GM21619 (cell line): ENCODE results near the gene ACTN1.

Experiments used
- ATAC-seq: cut with Tn5 transposase; IDR thresholded peaks from one replicate; pipeline ENCODE4 v1.9.1; 2021; ENCODE audit not compliant: unreplicated experiment

The ACTN1 gene

DNA sequence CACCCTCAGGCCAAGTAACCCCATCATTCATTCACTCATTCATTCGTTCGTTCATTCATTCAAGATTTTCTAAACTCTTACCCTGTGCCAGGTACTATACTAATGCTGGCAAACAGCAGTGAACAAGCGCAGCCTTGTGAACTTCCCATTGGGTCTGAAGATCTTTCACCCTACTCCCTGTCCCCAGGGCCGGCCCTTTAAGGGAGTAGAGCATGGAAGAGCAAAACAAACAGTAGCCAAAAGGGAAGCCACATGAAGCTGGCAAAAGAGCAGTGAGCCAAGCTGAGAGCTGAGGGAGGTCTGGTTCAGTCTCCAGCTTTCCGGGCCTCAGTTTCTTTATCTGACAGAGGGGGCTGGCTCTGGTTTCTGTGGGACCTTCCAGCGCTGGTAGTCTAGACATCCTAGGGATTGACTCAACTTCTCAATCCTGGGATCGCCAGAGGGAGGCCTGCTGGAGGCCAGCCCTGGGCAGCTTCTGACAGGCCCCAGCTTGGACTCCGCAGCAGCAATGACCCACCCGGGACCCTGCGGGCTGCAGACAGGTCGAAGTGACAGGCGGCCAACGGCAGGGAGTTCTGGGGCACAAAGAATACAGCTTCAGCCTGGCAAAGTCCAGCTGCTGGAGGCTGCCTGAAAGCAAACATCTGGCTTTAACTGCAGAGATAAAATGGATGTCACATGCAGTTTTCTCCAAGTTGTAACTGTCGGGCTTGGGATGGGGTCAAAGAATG is 27.1 kb downstream of the ACTN1 start:
- ATAC-seq = no peak

DNA sequence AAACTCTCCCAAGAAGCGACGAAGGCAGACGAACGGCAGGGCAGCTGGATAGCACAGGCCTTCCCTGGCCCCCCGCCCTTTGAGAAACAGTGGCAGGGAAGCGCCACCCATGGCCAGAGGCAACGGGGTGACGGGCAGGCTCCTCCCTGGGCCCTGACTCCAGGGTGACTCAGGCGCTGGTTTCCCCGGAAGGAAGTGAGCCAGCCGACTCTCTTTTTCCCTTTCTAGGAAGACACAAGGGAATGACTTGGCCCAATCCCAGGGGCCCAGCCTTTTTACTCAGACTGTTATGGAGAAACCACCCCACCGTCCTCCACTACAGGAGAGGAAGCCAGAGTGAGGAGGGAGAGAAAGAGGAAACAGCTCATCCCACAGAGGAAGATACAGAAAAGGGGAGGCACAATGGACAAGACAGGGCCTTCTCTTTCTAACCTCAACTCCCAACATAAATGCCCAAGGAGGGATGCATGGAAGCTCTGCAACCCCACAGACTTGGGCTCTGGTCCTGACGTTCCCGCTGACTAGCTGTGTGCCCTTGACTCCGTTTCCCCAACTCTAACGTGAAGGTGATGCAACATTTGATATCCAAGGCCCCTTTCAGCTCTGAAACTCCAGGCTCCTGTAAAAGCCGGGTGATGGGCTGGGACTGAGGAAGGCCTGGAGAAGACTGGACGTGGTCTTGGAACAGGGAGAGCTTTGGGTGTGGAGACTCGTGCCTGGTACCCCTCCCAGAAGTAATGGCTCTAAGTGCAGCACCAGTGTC is 27.9 kb downstream of the ACTN1 start:
- no peak for ATAC-seq

DNA sequence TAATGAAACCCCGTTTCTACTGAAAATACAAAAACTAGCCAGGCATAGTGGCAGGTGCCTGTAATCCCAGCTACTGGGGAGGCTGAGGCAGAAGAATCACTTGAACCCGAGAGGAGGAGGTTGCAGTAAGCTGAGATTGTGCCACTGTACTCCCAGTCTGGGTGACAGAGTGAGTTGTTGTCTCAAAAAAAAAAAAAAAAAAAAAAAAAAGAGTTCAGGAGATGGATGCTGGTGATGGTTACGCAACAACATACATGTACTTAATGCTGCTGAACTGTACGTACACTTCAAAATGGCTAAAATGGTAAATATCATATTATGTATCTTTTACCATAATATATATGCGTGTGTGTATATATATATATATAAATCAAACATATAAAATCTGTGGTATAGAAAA is 29.0 kb downstream of the ACTN1 start:
- ATAC-seq = no peak

DNA sequence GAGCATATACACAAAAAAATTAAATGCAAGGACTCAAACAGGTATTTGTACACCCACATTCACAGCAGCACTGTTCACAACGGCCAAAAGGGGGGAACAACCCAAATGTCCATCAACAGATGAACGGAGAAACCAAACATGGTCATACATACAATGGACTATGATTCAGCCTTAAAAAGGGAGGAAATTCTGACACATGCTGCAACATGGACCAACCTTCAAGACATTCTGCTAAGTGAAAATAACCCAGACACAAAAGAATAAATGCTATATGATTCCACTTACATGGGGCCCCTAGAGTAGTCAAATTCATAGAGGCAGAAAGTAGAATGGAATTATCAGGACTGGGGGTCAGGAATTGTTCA is 29.5 kb downstream of the ACTN1 start:
- no peak for ATAC-seq

DNA sequence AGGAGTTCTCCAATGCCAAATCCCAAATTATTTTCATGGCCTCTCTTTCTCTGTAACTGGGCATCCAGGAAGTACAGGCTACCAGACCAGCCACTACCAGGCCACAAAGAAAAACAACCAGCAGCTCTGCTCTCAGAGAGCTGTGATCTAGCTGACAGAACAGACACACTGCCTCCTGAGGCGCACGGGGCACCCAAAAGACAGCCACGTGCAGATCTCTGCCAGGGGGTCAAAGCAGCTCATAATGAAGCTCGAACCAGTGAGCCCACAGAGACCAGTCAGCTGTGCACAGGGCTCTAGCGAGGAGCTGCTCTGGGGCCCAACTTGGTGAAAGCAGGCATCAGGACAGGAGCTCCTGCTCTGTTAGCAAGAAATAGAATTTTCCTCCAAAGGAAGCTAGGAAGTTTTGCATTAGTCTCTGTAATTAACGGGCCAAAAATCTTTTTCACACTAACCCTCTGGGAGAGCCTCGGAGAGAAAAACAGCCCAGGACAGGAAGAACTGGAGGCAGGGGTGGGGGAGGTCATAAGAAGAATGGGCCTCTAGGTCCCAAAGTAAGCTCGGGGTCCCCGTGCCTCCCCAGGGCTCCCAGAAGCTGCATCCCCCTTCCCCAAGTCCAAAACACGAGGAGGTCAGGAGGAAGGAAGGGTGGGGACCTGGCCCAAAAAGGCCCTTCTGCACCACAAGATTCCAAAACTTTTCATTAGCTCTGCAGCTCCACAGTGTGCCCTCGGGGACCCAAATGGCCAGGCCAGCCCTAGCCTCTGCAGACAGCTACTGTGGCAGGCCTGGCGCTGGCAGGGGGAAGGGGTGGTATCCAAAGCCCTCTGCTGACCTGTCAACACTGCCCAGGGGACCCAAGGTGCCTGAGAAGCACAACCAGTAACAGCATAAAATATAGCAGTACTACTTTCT is 30.2 kb downstream of the ACTN1 start:
- no peak for ATAC-seq

DNA sequence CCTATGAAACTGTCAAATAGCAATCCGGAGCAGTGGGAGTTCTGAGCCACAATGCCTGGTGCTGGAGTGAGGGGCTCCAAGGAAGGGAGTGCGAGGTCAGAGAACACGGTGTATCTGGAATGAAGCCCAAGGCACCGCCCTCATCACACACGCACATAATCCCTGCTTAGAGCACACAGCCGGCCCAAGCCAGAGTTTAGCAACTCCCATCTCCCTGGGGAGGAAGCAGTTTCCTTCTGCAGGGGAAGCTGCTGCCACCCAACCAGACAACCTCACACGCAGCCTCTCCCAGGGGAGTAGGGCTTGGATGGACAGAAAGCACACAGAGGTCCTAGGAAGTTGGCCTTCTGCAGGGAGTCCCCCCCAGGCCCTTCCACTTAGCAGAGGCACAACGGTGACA is 31.3 kb downstream of the ACTN1 start:
- no peak for ATAC-seq

DNA sequence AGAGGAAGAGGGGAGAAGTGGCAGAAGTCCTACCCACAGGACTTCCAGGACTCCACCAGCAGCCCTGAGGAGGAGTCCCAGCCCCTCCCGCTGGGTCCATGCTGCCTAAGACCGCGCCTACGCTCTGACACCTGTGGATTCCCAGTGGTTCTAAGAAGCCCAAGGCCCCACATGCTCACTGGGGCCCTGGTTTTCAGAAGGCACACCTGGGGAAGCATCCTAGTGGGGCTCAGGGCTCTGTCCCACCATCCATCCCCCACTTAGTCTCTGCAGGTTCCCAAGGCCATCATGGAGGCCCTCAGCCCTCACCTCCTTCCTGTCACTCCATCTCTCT is 32.6 kb downstream of the ACTN1 start:
- ATAC-seq = no peak

DNA sequence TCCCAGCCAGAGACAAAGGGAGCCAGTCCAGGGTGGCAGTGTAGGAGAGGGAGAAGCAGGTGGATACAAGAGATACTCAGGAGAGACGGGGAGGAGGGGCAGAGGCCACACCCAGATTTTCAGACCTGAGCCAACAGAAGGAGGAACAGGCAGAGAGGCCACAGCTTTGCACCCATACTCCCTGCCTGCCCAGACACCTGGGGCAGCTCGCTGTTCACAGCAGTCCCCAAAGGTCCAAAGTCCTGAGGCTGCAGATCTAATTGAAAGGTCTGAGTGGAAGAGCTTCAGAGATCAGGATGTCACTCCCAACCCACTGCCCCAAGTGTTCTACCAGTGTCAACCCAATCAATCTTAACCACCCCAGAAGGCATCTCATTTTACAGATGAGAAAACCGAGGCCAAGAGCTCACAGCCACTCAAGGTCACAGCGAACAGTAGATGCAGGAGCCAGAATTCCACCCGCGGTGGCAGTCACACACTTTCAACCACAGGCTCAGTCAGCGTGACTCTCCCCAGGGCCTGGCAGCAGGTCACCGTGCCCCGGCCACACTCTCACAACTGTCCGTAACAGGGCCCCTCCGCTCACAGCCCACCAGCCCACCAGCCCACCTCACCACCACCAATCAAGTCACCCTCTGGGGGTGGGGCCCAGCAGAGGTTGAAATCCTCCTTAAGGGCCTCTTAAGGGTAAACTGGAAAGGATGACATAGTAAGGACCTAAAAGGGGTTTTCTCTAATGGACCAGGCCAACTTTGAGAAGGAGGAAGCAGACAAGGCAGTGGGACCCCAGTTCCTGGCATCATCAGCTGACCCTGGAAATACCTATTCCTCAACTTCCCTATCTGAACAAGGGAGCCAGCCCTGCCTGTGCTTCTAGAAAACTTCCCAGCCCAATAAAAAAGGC is 33.3 kb downstream of the ACTN1 start:
- ATAC-seq = no peak

DNA sequence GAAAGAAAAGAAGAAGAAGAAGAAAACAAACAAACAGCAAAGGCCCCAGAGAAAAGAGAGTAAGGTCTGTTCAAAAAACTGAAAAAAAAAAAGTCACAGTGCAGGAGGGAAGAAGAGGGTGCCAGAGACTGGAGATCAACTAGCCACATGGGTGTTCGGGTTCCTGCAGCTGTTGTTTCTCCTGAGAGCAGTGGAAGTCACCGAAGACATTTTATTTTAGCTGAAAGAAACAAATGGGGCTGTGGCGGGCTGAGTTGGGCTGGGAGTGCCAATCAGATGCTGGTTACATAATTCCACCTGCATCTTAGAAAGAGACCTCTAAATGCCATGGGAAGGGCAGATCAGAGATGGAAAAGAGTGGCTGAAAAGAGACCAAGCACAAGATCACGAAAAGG is 33.9 kb downstream of the ACTN1 start:
- no peak for ATAC-seq

DNA sequence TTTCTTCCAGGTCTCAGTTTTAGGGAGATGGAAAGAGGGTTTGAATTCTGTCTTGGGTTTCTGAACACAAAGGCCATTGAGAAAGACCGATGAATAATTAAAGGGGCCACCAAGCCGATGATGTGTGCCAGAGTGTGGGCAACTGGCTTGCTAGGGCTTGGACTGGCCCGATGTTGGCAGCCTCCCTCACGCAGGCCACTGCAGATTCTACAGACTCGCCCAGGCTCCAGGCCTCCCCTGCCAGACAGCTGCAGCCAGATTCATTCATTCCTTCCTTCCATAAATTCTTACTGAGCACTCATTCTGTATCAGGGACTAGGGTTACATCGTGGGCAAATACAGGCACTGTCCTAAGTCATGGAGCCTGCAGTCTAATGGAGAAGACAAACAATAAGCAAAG is 34.9 kb downstream of the ACTN1 start:
- no peak for ATAC-seq

DNA sequence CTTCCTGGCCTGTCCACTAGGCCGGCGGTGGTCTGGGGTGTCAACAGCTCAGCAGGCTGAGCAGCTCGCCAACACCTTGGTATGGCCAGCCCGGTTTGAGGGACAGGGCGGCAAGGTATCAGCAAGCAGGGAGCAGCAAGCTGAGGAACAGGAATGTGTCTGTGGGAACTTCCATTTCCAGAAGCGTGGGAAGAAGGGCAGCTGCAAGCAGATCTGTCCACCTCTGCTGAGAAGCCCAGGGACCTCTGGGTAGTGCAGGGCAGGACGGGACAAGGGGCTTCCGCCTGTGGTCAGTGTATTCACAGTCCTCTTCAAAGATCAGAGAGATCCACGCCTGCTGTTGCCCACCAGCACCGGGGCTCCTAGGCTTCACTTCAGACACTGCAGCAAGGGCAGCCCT is 36.0 kb downstream of the ACTN1 start:
- ATAC-seq = no peak

DNA sequence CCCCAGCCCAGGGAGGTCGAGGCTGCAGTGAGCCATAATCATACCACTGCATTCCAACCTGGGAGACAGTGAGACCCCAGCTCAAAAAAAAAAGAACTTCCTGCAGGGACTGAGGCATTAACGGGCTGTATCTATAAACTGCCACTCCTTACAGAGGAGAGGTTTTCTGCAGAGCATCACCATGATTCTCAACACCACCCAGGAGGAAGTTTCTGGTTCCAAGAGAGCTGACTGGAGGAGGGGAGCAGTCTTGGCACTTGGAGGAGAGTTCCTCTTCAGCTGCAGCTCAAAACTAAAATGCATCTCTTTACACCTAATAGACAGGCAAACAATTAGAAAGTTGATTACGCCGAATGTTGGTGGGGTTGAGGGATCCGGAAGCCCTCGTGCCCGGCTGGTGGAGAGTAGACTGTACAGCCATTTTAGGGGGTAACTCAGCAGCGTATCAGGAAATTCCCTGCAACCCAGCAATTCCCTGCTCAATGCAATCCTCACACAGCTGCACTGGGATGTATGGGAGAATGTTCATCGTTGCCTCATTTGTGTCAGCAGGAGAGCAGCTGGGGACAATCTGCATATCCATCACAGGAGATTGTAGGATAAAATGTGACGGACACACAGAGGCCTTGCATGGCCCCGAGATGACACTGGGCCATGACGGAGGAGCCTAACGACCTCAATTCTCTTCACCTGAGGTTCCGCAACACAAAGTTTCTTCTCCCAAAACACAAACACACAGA is 36.6 kb downstream of the ACTN1 start:
- no peak for ATAC-seq

DNA sequence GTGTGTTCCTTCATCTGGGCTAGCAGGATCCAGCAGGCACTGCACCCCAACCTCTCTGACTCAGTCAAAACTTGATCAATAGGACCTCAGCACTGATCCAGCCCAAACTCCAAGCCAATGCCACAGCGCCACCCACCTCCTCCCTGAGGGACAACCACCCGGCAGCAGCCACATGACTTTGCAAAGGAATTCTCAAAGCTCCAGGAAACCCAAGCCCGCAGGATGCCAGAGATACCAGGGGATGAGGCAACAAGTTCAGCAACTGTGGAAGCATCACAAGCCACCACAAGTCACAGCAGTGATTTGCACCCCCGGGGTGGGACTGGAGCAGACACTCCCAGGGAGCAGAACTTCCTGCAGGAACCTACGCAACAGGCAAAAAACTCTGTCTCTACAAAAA is 37.3 kb downstream of the ACTN1 start:
- no peak for ATAC-seq

DNA sequence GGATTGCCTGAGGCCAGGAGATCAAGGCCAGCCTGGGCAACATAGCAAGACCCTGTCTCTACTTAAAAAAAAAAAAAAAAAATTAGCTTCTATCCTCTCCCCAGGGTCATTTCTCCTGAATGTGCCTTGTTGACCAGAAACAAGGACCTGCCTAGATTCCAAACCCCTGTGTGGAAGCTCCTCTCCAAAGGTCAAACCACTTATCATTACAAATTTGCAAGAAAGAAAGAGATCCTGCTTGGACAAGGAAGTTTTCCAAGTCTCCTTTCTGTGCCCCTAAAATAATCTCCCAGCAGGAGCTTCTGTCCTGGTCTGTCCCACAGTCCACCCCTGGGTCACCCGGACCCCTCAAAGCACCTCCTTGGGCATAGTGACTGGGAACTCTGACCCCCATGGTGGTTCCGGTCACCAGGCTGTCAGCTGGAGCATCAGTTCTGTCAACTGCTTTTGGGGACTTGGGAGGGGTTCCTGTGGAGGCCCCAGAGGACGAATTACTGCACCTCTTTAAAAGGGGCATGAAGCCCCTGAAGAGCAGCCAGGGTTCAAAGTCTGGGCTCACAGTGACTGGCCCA is 38.4 kb downstream of the ACTN1 start:
- ATAC-seq = no peak

DNA sequence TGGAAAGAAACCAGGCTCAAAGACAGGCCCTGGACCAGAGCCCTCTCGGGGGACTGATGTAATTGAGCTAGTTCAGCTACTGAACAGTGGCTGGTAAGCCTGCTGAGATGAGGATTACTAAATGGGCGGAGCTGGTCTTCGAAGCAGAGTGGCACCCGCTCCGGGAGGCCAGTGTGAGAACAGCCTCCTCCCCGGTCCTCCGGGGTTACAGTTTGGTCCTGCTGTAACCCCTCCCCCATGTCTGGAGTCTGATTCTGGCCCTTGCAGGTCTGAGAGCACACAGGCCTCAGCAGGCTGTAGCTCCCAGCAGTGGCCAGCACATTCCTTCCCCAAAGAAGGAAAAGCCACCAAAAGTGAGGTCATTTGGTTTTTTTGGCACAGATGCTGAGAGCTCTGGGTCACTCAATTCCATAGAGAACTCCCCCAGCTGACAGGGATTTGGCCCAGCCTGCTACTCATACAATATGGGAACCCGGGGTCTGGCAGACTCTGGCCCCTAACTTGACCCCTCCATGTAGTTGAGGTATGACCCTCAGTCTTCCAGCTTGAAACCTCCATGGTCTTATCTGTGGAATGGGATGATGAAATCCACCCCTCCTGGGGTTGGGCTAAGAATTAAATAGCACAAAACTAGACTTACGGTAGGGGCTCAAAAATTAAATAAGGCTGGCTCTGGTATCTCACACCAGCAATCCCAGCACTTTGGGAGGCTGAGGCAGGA is 39.0 kb downstream of the ACTN1 start:
- ATAC-seq = no peak

DNA sequence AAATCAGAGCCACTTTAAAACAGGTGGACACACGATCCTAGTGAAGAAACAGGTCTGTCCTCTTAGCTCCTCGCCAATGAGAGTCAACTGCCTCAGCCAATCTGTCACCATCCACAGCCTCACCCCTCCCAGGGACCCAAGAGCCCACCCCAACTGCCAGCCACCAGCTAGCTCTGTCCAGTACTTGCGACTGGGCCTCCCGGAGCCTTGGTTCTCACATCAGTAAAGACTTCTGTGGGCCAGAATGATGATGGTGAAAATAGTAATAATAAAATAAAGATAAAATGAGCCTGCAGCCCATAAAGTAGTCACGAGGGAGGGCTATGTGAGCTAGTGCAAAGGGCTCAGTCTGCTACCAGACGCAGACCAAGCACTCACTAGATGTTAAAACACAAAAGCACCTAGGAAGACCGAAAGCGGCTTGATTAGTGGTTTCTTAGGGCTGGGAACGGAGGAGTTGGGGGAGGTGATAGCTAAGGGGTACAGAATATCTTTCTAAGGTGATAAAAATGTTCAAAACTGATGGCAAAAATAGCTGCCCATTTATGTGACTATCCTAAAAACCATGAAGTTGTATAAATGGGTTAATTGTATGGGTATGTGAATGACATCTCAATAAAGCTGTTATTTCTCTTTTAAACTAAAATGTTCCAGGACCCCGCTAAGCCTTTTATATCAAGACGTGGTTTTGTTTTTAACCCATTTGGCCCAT is 39.8 kb downstream of the ACTN1 start:
- ATAC-seq = no peak

DNA sequence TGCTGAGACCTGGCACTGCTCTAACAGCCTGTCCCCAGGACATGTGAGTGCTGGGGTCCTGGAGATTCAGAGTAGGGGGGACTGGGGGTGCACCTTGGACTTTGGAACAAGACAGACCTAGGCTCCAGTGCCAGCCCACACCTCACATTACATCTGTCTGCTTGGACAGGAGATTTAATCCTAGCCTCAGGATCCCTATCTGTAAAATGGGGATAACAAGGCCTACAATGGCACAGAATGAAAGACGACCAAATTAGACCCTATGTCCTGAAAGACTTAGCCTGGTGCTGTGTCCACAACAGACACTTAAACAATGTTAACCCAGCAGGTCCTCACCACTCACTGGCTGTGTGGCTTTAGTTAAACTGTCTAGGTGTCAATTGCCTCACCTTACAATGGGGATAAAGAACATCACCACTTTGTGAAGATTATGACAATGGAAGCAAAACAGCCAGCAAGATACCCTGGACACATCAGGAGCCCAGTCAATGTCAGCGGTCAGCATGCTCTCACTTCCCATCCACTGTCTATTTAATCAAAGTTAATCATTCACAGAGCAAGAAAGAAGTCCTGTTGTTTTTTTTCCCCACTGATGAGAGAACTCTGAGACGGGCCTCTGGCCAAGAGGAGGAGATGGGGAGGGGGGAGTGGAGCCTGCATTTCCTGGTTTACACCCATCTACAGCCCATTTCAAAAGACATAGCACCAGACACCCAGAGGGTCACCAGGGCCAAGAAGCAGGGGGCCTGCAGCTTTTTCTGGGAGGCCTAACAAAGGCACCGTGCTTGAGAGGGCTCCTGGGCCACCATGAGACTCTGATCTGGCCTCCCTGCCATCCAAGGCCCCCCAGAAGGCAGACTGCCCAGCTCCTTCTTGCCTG is 40.6 kb downstream of the ACTN1 start:
- ATAC-seq = no peak
